NCI-H1930 (cell line): ENCODE data around the gene SMIM38.

Experiments used
- DNase-seq, 2 experiments: peaks; one replicate each; lab custom pipeline; 2025; lab: John Stamatoyannopoulos, UW

SMIM38 gene

DNA sequence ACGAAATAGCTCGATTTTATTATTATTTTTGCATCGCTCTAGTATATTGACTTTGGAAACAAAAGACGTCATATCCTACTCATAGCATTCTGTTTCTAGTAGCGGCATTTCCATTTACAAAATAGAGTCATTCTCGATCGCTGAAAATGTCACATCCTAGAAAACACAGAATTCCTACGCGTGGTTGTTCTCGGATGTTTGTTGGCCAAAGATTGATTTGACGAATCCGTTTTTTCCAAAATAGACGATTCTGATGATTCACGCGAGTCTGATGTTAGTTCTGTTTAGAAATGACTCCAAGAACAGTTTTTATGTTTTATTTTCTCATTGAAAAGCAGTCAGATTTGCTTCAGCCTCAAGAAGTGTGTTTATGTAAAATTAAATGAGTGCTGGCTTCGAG lies 47.6 kb downstream of the SMIM38 start:
- DNase-seq, result no peak

DNA sequence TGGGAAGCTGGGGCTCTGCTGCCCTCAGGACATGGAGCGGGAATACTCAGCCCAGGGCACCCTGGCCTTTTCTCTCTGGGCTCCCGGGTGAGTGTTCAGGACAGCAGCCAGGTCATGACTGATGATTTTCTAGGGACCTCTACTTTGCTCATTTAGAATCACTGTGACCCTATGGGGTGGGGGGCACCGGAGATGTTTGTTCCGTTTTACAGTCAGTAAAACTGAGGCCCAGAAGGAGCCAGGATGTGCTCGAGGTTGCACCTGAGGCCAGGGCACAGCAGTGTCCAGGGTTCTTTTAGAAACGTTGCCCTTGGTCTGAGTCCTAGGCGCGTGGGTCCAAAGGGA lies 48.1 kb downstream of the SMIM38 start:
- no peak for DNase-seq

DNA sequence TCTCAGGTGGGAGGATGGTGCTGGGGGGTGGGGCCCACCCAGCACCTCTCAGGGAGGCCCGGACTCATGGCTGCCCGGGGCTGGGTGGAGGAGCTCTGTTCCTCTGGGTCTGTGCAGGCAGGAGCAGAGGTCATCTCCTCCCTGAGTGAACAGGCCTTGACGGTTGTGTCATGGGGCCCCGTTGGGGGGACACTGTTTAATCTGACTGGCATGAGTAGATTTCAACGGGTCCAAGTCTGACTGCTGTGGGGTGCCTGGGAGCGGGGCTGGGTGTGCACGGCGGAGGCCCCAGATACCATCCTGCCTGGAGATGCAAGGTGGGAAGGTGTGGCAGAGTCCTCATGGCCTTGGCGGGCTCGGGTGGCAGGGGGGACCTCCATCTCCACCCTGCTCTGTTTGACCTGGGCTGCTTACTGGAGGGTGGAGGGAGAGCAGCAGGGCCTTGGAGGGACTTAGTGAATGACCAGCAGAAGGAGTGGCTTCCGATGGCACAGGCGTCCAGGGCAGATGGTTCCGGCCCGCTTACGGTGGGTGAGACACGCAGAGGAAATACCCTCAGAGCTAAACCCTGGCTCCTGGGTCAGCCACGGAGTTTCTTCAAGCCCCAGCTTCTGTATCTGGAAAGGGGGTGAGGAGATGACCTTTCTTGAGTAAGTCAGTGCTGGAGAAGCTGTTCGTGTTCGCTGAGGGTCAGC lies 48.7 kb downstream of the SMIM38 start:
- no peak for DNase-seq

DNA sequence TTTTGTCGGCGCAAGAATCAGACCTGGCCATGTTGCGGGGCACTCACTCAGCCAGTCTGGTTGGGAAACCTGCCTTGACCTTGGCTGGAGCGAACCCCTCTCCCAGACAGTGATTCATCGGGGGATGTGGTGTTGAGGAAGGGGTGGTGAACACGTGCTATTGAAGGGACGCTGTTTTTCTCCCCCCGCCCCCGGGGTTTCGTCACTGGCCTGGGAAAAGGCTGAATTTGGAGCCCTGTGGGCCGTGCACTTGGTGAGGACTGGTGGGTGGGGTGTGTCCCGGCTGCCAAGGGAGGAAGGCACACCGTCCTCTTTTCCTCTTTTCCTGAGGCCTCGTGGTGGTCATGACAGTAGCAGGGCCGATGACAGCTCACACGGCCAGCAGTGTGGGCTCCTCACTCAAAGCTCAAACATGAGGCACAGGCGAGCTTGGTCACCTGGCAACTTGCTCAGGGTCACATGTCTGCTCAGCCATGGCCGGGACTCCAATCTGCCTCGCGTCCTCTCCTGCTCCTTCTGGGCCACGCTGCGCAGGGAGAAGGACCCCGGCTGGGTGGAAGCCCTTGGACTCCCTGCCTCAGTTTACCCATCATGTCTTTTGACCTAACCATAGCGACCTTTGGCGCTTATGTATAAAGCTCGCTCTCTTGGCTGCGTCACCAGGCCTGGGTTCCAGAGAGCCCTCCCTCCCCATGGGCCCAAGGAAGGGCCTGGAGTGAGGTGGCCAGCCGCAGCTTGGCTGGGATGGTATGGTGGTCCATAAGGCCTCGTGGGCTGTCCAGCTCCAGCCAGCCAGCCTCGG lies 49.4 kb downstream of the SMIM38 start:
- DNase-seq, result no peak
